HepG2 (cell line): ENCODE results near the gene MYADML2. TPM values are rescaled to one million over a fixed set of nuclear protein-coding genes. Genes with fewer than 3 reads are reported as not detected.

Experiments used
- ARNT ChIP-seq: fragments of 450-650 bp; IDR thresholded peaks from 2 replicates; pipeline ENCODE4 v1.6.1; 2017
- IRF1 ChIP-seq: sonication (generic); formaldehyde crosslinking; IDR thresholded peaks from 2 replicates; pipeline ENCODE4 v1.4.0; 2020; ENCODE audit warnings: low read depth, mild to moderate bottlenecking, missing genetic modification reagents
- JDP2 ChIP-seq: sonication (generic); formaldehyde crosslinking; IDR thresholded peaks from 2 replicates; pipeline ENCODE4 v1.8.1; 2022; ENCODE audit warnings: missing genetic modification reagents, borderline replicate concordance
- MYNN ChIP-seq: sonication (generic); formaldehyde crosslinking; IDR thresholded peaks from 2 replicates; pipeline ENCODE4 v1.4.0; 2020; ENCODE audit warnings: mild to moderate bottlenecking, low read depth, missing genetic modification reagents
- NR2C2 ChIP-seq: sonication (generic); formaldehyde crosslinking; IDR thresholded peaks from 2 replicates; pipeline ENCODE4 v1.4.0; 2020; ENCODE audit warnings: missing genetic modification reagents, mild to moderate bottlenecking, moderate library complexity, borderline replicate concordance
- SP2 ChIP-seq: sonication (generic); formaldehyde crosslinking; IDR thresholded peaks from 2 replicates; pipeline ENCODE4 v1.5.1; 2020; ENCODE audit warnings: mild to moderate bottlenecking, missing genetic modification reagents
- TFAP4 ChIP-seq: sonication (generic); IDR thresholded peaks from 2 replicates; pipeline ENCODE4 v1.6.1; 2016; ENCODE audit warnings: low read depth, borderline replicate concordance
- ZFP37 ChIP-seq: sonication (generic); formaldehyde crosslinking; IDR thresholded peaks from 2 replicates; pipeline ENCODE4 v1.4.0; 2020; ENCODE audit warnings: missing genetic modification reagents, borderline replicate concordance
- ZMAT3 ChIP-seq: sonication (generic); formaldehyde crosslinking; conservative IDR thresholded peaks from 2 replicates; pipeline ENCODE4 v1.7.0; 2021; ENCODE audit warnings: missing genetic modification reagents
- ZNF432 ChIP-seq: sonication (generic); formaldehyde crosslinking; IDR thresholded peaks from 2 replicates; pipeline ENCODE4 v1.5.0; 2020; ENCODE audit warnings: missing genetic modification reagents, mild to moderate bottlenecking, borderline replicate concordance
- polyA plus RNA-seq, 8 experiments: library from polyadenylated mRNA; depleted of rRNA in 3 of 8; stranded (reverse) in 7 of 8; unstranded in 1 of 8; fragments of >200 nt; fragmentation: Illumina TruSeq in 4 of 8; extraction: Trizol in 4 of 8; gene quantifications; 2 replicates each; pipeline versions ENCODE4 v1.2.1 to v1.2.3, GENCODE V29; 2011 to 2016; ENCODE audit warnings: low read depth in 4 of 8, missing spikeins in 1 of 8, mixed read lengths in 1 of 8; ENCODE audit not compliant: insufficient read depth in 1 of 8
- total RNA-seq, 5 experiments: library from RNA; depleted of rRNA; stranded (reverse); fragments of >200 nt; fragmentation: Illumina TruSeq; extraction: Trizol; gene quantifications; 2 replicates each; pipeline ENCODE4 v1.2.3, GENCODE V29; 2016; ENCODE audit warnings: low read depth in 1 of 5
- TF ChIP-seq, protein P1 (sequence below), 2 experiments: sonication (generic) in 1 of 2; formaldehyde crosslinking in 1 of 2; IDR thresholded peaks; 2 replicates each; pipeline versions ENCODE4 v1.6.1 to v1.9.0; 2014 to 2022; ENCODE audit warnings: antibody characterized with exemption in 1 of 2, borderline replicate concordance in 1 of 2, inconsistent platforms in 1 of 2, low read depth in 1 of 2, missing genetic modification reagents in 1 of 2
- TF ChIP-seq, protein P2 (sequence below), 2 experiments: fragments of 450-650 bp in 1 of 2; sonication (generic) in 1 of 2; formaldehyde crosslinking; IDR thresholded peaks; 2 replicates each; pipeline versions ENCODE4 v1.5.0 to v1.8.0; 2020 to 2022; ENCODE audit warnings: mild to moderate bottlenecking in 1 of 2, missing genetic modification reagents in 1 of 2
- TF ChIP-seq, protein P3 (sequence below): sonication (generic); formaldehyde crosslinking; IDR thresholded peaks from 2 replicates; pipeline ENCODE4 v1.9.0; 2021; ENCODE audit warnings: mild to moderate bottlenecking, missing genetic modification reagents

MYADML2 gene
- total and polyA plus RNA-seq, 2 of the 13 experiments (the other 11 are each of a cell fraction or from before 2014, with no cell fraction given) = not detected

DNA sequence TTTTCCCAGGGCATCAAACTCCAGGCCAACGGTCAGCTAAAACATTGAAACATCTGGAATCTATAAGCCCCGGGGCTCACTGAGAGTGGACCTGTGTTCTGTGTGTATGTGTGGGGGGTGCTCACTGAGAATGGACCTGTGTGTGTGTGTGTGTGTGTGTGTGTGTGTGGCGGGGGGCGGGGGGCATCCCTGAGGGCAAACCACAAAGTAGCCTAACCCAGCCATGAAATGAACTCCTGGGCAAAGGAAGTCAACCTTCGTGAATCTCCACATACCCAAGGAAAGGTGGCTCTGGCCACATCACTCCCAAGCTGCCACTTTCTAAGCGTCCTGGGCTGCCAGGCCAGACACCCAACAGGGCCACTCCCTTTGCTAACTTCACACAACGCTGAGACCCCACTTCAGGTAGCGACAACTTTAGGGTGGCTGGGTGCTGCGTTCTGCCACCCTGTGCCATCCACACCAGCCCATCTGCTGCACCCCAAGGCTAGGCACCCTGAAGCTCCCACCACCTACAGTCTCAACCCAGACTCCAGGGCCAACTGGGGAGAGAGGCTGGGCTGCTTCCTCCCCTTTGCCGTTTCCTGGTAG is 21.1 kb downstream of the MYADML2 start (continued):
- TF ChIP-seq, protein P1, sequence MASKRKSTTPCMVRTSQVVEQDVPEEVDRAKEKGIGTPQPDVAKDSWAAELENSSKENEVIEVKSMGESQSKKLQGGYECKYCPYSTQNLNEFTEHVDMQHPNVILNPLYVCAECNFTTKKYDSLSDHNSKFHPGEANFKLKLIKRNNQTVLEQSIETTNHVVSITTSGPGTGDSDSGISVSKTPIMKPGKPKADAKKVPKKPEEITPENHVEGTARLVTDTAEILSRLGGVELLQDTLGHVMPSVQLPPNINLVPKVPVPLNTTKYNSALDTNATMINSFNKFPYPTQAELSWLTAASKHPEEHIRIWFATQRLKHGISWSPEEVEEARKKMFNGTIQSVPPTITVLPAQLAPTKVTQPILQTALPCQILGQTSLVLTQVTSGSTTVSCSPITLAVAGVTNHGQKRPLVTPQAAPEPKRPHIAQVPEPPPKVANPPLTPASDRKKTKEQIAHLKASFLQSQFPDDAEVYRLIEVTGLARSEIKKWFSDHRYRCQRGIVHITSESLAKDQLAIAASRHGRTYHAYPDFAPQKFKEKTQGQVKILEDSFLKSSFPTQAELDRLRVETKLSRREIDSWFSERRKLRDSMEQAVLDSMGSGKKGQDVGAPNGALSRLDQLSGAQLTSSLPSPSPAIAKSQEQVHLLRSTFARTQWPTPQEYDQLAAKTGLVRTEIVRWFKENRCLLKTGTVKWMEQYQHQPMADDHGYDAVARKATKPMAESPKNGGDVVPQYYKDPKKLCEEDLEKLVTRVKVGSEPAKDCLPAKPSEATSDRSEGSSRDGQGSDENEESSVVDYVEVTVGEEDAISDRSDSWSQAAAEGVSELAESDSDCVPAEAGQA (IDR thresholded peaks at IDR 0.05; ENCODE audit: low read depth) = no peak
- TF ChIP-seq, protein P1 (CRISPR knock-in tag; IDR thresholded peaks at IDR 0.05; ENCODE audit: borderline replicate concordance) = no peak
- TF ChIP-seq ZNF432 (CRISPR knock-in tag) (no peak), NR2C2 (no peak), IRF1 (CRISPR knock-in tag) (no peak), JDP2 (CRISPR knock-in tag) (no peak), TFAP4 (no peak), ZFP37 (CRISPR knock-in tag) (no peak), MYNN (0 out of 2 replicates have a peak, but pooled peaks have one; percentile 3), ZMAT3 (no peak), SP2 (CRISPR knock-in tag) (peak; percentile 29; the same call in 1 of the 2 replicates), ARNT (no peak)
- TF ChIP-seq, protein P2, sequence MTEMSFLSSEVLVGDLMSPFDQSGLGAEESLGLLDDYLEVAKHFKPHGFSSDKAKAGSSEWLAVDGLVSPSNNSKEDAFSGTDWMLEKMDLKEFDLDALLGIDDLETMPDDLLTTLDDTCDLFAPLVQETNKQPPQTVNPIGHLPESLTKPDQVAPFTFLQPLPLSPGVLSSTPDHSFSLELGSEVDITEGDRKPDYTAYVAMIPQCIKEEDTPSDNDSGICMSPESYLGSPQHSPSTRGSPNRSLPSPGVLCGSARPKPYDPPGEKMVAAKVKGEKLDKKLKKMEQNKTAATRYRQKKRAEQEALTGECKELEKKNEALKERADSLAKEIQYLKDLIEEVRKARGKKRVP (CRISPR knock-in tag; IDR thresholded peaks at IDR 0.05) = no peak
- TF ChIP-seq, protein P3, sequence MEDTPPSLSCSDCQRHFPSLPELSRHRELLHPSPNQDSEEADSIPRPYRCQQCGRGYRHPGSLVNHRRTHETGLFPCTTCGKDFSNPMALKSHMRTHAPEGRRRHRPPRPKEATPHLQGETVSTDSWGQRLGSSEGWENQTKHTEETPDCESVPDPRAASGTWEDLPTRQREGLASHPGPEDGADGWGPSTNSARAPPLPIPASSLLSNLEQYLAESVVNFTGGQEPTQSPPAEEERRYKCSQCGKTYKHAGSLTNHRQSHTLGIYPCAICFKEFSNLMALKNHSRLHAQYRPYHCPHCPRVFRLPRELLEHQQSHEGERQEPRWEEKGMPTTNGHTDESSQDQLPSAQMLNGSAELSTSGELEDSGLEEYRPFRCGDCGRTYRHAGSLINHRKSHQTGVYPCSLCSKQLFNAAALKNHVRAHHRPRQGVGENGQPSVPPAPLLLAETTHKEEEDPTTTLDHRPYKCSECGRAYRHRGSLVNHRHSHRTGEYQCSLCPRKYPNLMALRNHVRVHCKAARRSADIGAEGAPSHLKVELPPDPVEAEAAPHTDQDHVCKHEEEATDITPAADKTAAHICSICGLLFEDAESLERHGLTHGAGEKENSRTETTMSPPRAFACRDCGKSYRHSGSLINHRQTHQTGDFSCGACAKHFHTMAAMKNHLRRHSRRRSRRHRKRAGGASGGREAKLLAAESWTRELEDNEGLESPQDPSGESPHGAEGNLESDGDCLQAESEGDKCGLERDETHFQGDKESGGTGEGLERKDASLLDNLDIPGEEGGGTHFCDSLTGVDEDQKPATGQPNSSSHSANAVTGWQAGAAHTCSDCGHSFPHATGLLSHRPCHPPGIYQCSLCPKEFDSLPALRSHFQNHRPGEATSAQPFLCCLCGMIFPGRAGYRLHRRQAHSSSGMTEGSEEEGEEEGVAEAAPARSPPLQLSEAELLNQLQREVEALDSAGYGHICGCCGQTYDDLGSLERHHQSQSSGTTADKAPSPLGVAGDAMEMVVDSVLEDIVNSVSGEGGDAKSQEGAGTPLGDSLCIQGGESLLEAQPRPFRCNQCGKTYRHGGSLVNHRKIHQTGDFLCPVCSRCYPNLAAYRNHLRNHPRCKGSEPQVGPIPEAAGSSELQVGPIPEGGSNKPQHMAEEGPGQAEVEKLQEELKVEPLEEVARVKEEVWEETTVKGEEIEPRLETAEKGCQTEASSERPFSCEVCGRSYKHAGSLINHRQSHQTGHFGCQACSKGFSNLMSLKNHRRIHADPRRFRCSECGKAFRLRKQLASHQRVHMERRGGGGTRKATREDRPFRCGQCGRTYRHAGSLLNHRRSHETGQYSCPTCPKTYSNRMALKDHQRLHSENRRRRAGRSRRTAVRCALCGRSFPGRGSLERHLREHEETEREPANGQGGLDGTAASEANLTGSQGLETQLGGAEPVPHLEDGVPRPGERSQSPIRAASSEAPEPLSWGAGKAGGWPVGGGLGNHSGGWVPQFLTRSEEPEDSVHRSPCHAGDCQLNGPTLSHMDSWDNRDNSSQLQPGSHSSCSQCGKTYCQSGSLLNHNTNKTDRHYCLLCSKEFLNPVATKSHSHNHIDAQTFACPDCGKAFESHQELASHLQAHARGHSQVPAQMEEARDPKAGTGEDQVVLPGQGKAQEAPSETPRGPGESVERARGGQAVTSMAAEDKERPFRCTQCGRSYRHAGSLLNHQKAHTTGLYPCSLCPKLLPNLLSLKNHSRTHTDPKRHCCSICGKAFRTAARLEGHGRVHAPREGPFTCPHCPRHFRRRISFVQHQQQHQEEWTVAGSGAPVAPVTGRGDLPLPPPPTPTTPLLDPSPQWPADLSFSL = no peak
